ENCODE results near the gene CABP7.
"Not testable (repeated sequence)": the region's sequence is repeated elsewhere in the genome, so short reads cannot be mapped to it uniquely, and the experiment has no call there.

CABP7 gene

DNA sequence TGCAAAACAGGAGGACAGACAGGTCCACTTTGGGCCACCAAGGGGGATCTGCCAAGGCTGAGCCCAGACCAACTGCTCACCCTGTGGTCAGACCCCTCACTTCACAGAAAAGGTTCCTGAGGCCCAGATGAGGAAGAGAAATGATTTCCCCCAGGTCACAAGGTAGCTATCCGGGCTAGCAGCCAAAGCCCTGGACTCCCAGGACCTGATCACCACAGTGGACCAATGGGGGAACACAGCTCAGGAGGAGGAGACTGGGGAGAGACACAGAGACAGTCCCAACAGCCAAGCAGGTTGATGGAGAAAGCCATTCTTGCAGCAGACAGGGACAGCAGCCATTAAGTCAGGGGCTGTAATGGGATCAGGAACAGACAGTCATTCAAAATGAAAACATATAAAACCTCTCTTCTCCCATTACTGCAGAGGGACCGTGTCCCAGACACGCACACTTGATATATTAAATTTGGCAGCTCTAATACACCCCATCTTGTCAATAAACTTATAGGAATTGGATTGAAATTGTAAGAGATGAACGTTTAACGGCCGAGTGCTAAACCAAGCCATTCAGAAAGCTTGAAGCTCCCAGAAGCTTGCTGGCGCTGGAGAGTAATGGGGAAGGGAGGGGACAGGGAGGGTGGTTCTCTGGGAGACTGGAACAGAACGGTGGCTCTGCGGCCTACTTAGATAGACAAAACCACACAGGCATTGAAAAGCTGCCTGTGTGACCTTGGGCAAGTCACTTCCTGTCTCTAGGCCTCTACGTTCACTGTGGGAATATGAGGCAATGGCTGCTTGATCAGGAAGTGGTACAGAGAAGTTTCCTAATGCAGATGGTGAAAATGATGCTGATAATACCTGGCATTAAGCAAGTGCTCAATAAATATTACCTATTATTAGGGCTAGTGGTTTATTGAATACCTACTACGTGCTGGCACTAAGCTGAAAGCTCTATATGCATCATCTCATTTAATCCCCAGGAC is 31.0 kb downstream of the CABP7 start:
- peak; percentile 22 for DNase-seq

DNA sequence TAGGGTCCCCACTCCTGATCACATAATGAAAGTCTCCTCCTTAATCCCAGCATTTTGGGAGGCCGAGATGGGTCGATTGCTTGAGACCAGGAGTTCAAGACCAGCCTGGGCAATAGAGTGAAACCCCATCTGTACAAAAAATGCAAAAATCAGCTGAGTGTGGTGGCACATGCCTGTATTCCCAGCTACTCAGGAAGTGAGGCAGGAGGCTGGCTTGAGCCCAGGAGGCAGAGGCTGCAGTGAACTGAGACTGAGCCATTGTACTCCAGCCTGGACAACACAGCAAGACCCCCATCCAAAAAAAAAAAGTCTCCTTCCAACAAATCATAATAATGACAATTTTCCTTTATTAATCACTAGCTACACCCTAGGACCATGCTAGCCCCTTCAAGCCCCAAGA is 31.9 kb downstream of the CABP7 start:
- no peak for DNase-seq

DNA sequence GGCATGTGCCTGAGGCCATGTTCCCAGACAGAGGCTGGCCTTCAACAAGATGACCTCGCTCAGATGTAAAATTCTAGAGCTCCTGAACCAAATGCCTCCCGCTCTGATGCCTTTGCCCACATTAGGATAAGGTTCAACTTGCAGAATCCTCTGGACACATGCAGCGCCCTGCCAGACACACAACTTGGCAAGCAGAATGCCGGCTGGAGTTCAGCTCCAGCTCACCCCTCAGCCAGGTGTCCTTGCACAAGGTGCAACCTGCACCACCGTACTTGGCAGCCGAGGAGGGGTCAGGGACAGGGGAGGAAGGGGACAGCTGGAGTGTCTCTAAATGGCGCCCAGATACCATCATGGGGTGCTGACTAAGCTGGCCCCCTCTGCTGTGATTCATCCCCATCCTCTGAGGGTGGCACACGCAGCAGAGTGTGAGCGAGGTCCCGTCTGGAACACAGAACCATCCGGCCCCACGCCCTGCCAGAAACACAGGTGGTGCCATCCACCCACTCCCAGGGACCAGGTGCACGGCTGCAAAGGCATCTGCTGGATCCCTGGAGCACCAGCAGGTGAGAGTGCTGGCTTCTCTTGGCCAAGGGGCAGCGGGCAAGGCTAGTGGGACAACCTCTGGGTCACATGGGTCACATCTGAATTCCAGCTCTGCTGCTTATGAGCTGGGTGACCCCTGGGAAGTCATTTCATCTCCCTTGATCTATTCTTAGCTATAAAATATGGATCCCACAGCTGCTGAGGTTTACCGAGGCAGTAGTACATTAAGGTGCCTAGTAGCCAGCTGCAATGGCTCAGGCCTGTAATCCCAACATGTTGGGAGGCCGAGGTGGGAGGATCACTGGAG is 34.2 kb downstream of the CABP7 start:
- DNase-seq = no peak

DNA sequence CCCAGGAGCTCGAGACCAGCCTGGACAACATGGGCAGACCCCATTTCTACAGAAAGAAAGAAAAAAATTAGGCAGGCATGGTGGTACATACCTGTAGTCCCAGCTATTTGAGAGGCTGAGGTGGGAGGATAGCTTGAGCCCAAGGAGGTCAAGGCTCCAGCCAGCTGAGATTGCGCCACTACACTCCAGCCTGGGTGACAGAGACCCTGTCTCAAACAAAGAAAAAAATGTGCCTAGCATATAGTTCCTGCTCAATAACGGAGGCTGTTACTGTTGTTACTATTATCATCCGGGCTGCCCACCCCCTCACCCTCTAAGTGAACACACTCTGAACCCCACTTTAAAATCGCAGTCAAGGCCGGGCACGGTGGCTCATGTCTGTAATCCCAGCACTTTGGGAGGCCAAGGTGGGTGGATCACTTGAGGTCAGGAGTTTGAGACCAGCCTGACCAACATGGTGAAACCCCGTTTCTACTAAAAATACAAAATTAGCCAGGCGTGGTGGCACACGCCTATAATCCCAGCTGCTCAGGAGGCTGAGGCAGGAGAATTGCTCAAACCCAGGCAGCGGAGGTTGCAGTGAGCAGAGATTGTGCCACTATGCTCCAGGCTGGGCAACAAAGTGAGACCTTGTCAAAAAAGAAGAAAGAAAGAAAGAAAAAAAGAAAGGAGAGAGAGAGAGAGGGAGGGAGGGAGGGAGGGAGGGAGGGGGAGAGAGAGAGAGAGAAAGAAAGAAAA is 35.0 kb downstream of the CABP7 start:
- not testable (repeated sequence) for DNase-seq

DNA sequence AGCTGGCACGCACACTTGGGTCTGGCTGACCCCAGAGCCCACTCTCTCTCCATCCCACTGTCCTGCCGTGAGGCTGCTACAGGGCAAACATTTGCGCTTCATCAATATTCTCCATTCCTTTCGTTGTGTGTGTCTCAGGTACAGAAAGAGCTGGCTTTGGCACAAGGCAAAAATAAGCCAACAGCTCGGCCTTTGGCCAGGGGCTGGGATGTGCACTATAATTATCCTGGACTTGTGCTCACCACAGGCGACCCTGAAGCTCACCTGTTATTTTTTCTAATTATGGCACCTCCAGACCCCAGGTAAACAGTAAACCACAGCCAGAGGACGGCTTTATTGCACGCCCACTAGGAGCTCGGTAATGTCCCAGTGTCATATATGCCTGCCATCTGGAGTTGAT is 36.1 kb downstream of the CABP7 start:
- no peak for DNase-seq

DNA sequence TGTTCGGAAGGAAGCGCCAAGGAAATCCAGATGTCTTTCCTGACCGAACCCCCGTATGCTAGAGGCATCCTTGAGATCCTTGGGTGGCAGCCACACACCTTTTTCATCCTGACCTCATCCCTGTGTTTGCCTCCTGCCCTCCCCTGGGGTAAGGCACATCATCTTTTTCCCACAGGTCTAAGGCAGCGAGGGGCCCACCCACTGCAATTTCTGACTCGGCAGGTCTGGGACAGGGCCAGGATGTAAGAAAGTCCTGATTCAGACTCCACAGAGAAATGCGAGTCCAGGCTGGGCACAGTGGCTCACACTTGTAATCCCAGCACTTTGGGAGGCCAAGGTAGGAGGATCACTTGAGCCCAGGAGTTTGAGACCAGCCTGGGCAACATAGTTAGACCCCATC is 36.5 kb downstream of the CABP7 start:
- DNase-seq = no peak

DNA sequence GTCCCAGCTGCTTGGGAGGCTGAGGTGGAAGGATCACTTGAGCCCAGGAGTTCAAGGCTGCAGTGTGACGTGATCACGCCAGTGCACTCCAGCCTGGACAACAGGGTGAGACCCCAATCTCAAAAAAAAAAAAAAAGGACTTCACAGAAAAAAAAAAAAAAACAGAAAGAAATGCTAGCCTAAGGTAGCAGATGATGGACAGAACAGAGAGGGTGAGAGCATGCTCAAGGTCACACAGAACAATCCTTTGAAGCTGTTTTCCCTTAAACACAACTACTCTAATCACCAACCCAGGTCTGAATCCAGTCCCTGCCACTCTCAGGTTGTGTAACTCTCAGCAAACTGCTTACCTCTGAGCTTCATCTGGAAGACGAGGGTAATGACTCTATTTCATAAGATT is 37.3 kb downstream of the CABP7 start:
- no peak for DNase-seq

DNA sequence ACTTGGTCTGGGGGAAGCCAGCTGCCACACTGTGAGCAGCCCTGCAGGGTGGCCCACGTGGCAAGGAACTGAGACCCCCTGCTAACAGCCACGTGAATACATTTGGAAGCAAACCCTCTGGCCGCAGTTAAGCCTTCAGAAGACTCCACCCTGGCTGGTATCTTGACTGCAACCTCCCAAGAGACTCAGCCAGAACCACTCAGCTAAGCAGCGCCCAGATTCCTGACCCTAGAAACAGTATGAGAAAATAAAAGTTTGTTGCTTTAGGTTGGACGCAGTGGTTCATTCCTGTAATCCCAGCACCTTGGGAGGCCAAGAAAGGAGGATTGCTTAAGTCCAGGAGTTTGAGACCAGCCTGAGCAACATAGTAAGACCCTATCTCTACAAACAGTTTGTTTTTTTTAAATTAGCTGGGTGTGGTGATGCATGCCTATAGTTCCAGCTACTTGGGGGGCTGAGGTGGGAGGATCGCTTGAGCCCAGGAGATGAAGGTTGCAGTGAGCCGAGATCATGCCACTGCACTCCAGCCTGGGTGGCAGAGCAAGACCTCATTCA is 38.3 kb downstream of the CABP7 start:
- DNase-seq = no peak

DNA sequence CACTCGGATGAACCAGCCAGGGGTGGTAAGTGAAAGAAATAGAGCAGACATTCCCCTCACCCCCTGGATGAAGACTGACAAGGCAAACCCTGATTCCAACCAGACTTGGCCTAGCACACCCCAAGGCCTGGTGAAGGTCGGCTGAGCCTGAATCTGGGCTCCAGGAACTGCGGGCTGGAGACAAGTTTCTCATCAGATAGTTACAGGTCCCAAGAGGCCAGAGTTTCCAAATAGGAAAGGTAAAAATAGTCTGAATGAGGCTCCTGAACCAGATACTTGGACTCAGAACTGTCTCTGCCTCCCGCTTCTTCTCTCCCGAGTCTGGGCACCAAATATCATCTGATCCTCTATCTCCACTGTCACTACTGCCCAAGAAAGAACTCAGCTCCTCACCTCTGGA is 39.2 kb downstream of the CABP7 start:
- DNase-seq = no peak

DNA sequence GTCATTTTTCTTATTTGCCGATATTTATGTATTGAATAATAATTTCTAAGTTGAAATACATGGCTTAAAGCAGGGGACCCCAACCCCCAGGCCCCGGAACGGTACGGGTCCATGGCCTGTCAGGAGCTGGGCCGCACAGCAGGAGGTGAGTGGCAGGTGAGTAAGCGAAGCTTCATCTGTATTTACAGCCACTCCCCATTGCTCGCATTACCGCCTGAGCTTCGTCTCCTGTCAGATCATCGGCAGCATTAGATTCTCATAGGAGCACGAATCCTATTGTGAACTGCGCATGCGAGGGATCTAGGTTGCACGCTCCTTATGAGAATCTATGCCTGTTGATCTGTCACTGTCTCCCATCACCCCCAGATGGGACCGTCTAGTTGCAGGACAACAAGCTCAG is 42.5 kb downstream of the CABP7 start:
- no peak for DNase-seq

DNA sequence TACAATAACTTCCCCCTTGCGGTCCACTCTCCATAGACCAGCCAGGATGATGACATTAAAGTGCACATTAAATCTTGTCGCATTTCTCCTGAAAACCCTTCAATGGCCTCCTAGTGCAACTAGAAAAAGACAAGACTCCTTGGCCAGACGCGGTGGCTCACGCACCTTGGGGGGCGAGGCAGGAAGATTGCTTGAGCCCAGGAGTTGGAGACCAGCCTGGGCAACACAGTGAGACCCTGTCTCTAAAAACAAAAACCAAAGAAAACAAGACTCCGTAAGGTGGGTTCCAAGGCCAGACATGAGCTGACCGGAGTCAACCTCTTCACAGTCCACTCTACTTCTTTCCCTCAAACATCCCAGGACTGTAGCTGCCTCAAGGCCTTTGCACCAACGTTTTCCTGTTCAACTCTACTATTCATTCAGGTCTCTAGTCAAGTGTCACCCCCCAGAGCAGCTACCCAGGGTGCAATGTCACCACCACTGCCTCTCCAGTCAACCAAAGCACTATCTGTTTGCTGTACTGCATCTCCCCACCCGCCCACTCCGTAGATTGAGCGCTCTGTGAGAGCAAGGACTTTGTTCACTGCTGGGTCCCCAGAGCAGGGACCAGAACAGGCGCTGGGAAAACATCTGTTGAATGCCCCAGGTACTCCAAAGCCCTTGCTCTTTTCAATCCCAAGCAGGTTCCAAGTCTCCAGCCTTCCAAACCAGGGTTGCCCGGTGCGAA is 46.3 kb downstream of the CABP7 start:
- DNase-seq = peak; percentile 46

DNA sequence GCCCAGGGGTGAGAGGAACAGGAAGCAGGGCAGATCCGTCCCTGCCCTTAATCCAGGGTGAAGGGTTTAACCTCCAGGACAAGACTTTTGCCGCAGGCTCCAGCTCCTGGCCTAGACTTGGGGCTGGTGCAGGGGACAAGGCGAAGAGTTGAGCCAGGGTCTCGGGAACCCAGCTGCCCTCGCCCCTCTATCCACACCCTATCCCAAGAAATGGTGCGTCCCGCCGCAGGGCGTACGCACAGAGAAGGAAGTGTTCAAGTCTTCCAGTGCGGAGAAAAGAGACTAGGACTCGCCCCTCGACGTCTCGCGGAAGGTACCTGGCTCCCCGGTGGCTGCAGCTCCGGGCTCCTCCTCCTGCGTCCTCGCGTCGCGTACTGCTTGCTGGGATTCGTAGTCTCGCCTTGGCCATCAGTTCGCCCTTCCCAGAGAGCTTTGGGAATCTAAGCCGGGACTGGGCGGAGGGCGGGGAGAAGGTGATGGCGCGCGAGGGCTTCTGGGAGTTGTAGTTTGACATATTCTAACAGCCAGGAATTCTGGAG is 46.9 kb downstream of the CABP7 start, which contains the start of gene ZMAT5:
TSS of gene ZMAT5 (minus strand) at position 376 of the 539 bp plus-strand sequence. CDS start 18,463 bp downstream, outside the sequence.
- peak; percentile 95 for DNase-seq

DNA sequence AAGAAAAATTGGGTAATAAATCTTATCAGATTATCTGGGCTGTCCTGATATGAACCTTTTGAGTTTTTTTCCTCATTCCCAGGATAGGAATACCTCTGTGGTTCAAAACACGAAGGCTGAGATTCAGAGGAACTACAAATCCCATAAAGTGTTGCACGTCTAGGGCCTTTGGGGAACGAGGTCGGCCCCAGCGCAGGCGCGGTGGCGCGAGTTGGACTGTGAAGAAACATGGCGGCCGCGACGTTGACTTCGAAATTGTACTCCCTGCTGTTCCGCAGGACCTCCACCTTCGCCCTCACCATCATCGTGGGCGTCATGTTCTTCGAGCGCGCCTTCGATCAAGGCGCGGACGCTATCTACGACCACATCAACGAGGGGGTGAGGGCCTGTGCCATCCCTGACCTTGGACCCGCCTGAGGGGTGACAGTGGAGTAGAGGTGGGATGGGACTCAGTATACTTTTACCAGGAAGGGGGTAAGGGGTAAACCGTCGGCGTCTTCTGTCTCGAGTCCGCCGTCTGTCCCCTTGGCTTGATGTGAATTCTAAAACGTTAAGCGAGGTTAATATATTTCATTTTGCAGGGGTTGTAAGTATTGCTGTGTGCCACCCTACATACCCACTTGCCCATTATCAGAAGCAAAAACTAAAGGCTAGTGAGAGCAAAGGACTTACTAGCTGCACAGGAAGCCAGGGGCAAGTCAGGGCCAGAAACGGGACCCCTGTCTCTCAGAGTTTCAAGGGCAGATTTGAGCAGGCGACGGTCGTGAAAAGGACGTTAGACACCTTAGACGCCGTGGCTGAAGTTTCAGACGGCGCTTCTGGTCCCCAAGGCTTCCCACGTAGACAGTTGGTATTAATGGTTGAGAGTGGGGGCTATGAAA is 47.6 kb downstream of the CABP7 start, which contains the start of gene UQCR10:
TSS of gene UQCR10 (plus strand) at position 199 of the 881 bp plus-strand sequence. CDS start at position 229, 30 bp downstream.
- DNase-seq = peak; percentile 96

DNA sequence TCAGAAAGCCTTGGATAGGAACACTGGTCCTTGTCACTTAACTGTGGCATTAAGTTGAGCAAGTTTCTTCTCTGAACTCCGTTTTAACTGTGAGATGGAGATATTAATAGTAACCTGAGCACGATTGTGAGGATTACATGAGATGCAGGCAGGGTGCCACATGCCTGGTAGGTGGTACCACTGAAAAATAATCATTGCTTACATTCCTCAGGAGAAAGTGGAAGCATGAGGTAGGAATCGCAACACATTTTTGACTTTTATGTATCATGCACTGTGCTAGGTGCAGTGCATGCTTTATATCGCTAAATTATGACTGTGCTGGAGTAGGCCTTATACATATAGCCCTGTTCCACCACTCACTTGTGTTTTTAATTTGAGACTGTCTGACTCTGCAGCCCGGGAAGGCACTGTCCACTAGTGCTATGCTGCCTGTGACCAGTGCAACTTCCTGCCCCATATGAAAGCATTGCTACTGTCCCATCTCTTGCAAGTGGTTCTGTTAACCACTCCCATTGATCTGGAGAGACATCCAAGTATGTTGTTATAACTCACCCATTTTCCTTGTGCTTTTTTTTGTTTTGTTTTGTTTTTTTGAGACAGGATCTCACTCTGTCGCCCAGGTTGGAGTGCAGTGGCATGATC is 48.4 kb downstream of the CABP7 start:
- DNase-seq = no peak

DNA sequence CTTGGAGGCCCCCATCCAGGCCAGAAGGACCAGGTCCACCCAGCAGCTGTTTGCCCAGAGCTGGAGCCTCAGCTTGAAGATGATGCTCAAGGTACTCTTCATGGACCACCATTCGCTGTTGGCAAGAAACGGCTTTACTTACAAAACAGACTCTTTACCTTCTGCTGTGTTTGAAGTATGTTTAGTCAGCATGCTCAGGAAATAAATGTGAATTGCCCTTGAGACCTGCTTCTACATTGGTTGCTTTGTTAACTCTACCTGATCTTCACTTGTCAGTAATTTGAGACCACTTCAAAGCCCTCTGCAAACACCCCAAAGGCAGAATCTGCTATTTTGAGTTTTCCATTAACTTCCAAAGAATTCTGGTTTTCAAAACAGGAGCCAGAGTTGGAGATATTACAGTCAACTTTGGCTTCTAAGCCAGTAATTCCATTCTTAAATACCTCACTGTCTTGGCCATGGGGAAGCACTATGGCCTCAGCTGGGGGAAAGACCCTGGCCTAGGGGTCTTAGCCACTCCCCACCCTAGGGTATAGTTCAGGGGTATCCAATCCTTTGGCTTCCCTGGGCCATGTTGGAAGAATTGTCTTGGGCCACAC is 50.0 kb downstream of the CABP7 start:
- no peak for DNase-seq

DNA sequence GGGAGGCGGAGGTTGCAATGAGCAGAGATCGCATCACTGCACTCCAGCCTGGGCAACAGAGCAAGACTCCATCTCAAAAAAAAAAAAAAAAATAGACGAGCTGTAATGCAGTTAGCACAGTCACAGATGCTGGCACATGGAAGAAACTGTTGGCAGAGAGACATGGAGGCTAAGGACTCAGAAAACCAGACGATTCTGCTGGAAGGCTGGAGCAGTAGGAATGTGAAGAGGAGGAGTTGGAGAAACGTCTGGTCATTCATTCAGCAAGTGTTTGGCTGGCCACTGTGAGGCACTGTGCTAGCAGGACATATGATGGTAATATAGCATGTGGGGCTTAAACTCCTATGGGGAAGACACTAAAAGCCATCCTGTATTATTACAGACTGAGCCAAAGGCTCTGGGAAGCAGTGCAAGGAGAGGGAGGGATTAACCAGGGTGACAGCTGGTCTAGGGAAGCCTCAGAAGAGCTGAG is 52.4 kb downstream of the CABP7 start:
- DNase-seq = no peak

DNA sequence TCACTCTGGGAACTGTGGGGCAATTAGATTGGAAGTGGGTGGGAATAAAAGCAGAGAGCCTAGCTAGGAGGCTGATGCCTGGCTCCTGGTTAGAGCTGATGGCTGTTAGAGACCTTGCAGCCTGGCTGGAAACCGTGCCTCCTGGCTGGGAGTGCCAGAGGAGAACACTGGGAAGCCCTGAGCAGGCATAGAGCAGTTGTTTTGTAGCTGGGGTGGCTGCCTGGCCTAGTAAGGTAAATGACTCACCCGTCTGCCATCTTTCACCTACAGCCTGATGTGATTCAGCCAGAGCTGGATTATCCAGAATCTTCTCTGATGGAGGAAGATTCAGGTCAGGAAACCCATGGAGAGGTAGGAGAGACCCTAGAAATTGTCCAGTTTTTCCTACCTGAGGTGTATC is 53.4 kb downstream of the CABP7 start:
- DNase-seq = no peak

DNA sequence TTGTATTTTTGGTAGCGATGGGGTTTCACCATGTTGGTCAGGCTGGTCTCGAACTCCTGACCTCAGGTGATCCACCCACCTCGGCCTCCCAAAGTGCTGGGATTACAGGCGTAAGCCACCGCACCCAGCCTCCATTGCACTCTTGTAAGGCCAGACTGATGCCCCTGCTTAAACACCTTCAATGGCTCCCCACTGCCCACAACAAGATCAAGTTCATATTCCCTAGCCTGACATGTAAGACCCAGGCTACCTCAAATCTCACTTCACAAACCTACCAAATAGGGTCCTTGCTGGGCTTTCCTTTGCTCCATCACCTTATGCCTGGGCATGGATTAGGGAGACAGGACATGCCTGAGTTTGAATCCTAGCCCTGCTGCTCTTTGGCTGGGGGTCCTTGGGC is 60.4 kb downstream of the CABP7 start:
- DNase-seq = no peak
